RKO (cell line): ENCODE data around the gene FATE1.

Experiments used
- DNase-seq: peaks from one replicate; pipeline ENCODE4 v3.0.0-alpha.2; 2016; ENCODE audit warnings: low spot score

The FATE1 gene

DNA sequence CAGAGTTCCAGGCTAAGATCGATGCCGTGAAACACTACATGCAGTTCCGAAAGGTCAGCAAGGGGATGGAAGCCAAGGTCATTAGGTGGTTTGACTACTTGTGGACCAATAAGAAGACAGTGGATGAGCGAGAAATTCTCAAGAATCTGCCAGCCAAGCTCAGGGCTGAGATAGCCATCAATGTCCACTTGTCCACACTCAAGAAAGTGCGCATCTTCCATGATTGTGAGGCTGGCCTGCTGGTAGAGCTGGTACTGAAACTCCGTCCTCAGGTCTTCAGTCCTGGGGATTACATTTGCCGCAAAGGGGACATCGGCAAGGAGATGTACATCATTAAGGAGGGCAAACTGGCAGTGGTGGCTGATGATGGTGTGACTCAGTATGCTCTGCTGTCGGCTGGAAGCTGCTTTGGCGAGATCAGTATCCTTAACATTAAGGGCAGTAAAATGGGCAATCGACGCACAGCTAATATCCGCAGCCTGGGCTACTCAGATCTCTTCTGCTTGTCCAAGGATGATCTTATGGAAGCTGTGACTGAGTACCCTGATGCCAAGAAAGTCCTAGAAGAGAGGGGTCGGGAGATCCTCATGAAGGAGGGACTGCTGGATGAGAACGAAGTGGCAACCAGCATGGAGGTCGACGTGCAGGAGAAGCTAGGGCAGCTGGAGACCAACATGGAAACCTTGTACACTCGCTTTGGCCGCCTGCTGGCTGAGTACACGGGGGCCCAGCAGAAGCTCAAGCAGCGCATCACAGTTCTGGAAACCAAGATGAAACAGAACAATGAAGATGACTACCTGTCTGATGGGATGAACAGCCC is 28.0 kb downstream of the FATE1 start:
- no peak for DNase-seq

DNA sequence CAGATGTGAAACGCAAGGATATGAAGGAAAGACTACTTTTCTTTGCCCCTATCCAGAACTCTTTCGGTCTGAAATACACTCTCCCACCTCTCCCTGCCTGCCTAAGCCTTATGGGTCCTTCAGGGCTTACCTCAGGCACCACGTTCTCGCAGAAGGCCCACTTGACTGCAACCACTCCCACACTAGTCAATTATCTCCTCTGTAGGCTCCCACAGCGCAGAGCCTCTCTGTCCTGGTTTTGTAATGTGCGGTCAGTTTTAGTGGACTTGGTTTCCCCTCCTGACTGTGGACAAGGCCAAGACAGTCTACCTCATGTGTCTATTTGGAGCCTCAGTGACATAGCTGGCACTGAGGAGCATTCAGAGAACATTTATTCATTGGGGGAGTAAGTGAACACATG is 29.8 kb downstream of the FATE1 start:
- no peak for DNase-seq

DNA sequence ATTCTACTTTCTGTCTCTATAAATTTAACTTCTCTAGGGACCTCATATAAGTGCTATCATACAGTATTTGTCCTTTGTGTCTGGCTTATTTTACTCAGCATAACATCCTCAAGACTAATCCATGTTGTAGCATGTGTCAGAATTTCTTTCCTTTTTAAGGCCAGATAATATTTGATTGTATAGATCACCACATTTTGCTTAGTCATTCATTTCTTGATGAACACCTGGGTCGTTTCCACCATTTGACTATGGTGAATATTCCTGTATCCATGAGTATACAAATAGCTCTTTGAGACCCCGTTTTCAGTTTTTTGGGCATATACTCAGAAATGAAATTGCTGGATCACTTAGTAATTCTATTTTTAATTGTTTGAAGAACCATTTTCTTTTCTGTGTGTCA is 30.7 kb downstream of the FATE1 start:
- DNase-seq = no peak

DNA sequence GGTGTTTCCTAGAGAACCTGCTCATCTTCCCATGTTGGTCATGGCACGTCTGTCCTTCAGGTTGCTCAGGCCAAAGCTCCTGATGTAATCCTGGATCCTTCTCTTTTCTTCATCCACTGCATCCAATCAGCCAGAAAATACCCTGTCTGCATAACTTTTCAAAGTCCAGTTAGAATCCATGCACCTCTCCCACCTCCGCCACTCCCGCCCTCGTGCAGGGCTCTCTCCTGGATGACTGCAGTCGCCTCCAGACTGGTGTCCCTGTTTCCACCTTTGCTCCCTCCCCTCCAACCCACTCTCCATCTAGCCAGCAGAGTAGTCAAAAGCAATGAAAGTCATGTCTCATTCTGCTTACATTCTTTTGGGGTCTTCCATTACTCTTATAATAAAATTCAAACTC is 34.7 kb downstream of the FATE1 start:
- no peak for DNase-seq

DNA sequence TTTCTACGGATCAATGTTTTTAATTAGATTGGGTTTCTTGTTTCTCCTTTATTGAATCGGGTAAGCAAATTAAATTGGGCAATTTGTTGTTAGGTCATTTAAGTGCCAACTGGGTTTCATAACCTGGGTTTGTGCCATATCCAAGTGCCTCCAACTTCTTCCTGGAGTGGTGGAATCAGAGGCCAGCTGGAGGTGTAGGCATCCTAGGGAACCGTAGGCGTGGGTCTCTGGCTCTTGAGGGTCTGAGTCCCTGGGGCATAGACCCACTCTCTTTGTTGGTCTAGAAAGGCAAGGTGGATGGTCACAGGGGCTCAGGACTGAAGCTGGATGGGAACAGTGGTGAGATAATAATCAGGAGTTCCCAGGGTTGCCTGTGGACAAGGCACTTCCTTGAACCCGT is 37.0 kb downstream of the FATE1 start:
- DNase-seq = no peak

DNA sequence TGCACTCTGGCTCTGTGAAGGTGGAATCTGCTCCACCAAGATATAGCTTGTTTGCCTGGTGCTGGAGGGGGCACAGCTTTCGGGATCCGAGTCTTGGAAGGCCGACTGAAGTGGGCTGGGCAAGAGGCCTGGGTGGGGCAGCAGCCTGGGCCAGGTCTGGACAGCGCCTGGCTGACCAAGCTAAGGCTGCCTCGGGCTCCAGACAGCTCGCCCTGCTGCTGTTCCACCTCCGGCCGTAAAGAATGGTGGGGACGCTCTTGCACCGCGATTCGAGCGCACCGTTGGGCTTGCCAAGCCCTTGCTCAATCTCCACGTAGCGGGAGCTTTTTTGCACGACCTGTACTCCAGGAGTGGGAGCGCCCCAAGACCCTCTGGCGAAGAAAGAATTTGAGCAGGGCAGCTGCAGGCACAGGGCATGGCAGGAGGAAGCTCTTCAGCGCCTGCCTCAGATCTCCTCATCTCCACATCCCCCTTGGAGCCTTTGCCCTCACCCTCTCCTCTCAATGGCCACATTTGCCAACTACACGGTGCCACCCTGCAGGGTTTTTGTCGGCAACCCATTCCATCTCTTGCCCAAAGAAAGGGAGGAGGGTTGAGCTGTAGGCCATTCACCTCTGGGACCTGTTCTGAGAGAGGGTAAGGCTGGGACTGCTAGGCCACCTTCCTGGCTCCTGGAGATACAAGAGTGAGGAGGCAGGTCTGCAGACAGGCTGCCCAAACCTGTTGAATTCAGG is 37.6 kb downstream of the FATE1 start:
- DNase-seq = peak; percentile 41

DNA sequence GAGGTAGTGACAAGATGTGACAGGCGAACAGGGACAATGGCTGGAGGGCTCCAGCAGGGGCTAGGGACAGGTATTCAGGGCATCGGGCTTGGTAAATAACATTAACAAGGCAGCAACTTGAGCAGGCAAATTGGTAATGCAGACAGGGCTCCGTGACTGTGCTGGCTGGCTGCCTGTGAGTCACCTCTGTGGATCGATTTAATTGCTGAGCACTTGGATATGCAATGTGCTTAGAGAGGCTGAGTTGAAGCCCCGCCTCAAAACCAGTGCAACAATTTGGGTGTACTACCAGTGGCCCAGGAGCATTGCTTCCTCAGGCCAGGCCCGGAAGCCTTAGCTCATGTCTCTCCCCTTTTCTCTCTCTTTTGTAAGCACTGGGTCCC is 38.2 kb downstream of the FATE1 start:
- peak; percentile 3 for DNase-seq

DNA sequence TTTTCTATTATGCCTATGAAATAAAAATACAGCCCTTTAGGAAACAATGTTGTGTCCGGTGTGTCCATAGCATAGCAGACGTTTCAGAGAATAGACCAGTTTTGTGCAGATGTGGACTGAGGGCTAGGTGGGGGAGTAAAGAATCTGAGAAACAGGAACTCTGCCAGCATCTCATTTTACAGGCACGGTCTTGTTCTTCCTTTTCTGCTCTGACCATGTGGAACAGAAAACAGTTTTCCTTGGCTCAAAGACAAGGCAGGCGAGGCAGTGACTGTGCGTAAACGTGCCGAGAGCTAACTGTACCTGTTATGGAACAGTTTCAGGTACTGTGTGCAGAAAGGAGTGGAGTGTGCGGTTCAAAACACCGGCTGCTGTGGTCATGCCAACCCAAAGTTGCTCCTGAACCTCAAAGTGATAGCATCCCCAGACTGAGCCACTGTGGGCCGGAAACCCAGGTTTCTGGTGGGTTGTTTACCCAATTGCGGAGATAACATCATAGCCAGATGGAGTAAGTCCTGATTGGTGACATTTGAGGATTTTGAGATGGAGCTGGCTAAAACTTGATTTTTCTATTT is 38.9 kb downstream of the FATE1 start:
- no peak for DNase-seq

DNA sequence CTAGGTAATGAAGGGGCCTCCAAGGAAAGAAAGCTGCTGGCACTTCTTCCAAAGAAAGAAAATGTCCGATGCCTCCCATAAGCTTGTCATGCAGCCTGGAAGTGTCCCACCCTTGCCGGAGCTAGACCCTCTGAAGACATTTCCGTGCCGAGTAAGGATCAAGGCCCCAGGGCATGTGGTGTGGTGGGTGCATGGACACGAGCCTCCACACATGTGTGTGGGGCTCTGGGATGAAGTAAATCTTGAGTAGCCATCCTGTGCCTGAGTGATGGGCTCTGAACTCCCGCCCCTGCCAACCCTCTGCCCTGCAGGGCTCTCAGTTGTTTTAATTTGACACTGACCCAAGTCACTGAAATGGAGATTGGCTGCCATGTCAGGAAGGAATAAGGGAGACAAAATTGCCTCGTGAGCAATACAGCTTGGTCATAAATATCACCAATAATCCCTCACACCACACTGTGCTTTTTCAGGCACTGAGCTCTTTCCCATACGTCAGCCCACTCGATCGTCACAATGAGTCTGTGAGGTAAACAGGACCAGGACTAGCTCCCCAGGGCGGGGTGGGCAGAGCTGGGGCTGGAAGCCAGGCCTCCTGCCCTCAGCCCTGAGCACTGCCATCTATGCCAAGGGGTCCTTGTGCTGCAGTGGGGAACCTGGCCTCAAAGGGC is 43.3 kb downstream of the FATE1 start:
- DNase-seq = no peak

DNA sequence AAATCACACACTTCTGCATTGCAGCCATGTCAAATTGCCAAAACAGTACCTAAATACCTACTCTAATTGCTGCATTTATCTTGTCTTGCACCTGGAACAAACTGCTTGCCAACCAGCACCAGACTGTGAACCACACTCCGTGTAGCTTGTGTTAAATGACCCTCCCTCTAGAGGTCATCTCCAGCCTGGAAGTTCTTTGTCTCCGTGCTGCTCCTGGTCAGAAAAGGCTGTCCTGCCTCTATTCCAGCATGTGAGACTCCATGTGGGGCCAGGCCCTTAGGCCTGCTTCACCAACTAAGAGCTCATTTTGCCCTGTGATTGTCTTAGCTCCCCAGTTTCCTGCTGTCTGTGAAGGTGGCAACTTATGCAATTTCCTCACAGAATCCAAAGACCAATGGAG is 47.0 kb downstream of the FATE1 start:
- no peak for DNase-seq

DNA sequence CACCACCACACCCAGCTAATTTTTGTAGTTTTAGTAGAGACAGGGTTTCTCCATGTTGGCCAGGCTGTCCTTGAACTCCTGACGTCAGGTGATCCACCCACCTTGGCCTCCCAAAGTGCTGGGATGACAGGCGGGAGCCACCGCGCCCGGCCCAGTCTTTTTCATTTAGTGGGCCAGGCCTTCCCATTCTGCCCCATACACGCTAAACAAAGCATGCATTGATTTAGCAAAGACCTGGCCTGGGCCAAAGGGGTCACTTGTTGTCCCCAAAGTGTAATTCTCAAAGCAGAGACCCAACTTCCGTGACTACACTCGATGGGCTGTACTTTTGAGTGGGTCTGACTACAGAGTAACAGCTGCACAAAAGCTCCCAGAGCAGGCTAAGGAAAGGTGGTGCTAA is 47.9 kb downstream of the FATE1 start:
- no peak for DNase-seq

DNA sequence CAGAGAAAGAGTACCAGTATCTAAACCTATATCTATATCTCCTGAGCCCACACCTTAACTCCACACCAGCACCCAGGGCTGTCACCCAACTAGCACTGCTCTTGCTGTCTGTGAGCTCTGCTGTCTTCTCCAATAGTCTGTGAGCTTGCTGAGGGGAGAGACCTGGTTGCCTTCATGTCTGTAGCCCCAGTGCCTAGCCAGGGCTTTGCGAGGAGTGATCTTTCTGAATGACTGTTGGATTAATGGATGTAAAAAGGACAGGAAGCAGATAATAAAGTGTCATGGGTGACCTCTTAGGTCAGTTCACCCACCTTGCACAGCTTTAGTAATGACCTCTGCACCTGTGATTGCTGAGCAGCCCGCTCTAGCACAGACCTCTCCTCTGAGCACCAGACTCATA is 49.2 kb downstream of the FATE1 start:
- no peak for DNase-seq

DNA sequence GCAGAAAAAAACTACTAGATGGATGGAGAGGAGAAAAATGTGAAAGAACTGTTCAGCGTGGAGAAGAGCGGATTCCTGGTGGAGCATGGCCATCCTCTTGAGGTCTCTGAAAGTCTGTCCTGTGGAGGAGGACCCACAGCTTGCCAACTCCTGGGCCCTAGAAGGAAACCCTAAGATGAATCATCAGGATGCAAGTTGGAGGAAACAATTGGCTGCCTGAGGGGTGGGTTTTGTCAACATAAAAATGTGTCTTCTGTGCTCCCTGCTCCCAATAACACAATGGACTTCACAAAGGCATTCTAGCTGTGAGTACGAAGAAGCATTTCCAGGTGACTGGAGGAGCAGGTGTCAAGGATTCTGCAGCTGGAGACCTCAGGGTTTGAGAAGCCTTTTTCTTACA is 55.9 kb downstream of the FATE1 start:
- no peak for DNase-seq
